GM23338 (cell line): ENCODE data around the gene STARD8.

ENCODE experiments used
- CREB1 ChIP-seq: fragments of 250-450 bp; sonication (Bioruptor Pico); IDR thresholded peaks from 2 replicates; pipeline ENCODE4 v1.5.0; 2020; ENCODE audit warnings: low read depth, mild to moderate bottlenecking, moderate library complexity
- CTCF ChIP-seq, 2 experiments: fragments of 200-600 bp in 1 of 2; sonication (generic) in 1 of 2; conservative IDR thresholded peaks; 2 replicates each; pipeline versions ENCODE4 v1.5.1 to v1.6.1; 2016 to 2017; ENCODE audit warnings: antibody characterized with exemption in 2 of 2, low read depth in 2 of 2, mild to moderate bottlenecking in 2 of 2, moderate library complexity in 1 of 2
- EZH2 ChIP-seq: fragments of 200-600 bp; sonication (generic); IDR thresholded peaks from one replicate; pipeline ENCODE4 v1.8.0; 2017; ENCODE audit warnings: antibody characterized with exemption, mild to moderate bottlenecking, low read depth; ENCODE audit not compliant: unreplicated experiment
- EZH2phosphoT487 ChIP-seq: fragments of 200-600 bp; sonication (generic); IDR thresholded peaks from one replicate; pipeline ENCODE4 v1.8.1; 2018; ENCODE audit warnings: antibody characterized with exemption; ENCODE audit not compliant: unreplicated experiment
- JUNB ChIP-seq: IDR thresholded peaks from one replicate; pipeline ENCODE4 v1.6.1; 2016; ENCODE audit warnings: antibody characterized with exemption; ENCODE audit not compliant: unreplicated experiment
- POLR2AphosphoS5 ChIP-seq: IDR thresholded peaks from 2 replicates; pipeline ENCODE4 v1.6.1; 2016; ENCODE audit warnings: antibody characterized with exemption, low read depth
- ZNF114 ChIP-seq: fragments of 250-450 bp; sonication (Bioruptor Pico); IDR thresholded peaks from 2 replicates; pipeline ENCODE4 v1.5.0; 2020; ENCODE audit warnings: mild to moderate bottlenecking, moderate library complexity
- ZNF331 ChIP-seq: fragments of 250-450 bp; sonication (Bioruptor Pico); IDR thresholded peaks from 2 replicates; pipeline ENCODE4 v1.5.0; 2020; ENCODE audit warnings: low read depth, mild to moderate bottlenecking, moderate library complexity
- TF ChIP-seq, protein P1 (sequence below): IDR thresholded peaks from one replicate; pipeline ENCODE4 v1.6.1; 2018; ENCODE audit warnings: antibody characterized with exemption; ENCODE audit not compliant: unreplicated experiment

DNA sequence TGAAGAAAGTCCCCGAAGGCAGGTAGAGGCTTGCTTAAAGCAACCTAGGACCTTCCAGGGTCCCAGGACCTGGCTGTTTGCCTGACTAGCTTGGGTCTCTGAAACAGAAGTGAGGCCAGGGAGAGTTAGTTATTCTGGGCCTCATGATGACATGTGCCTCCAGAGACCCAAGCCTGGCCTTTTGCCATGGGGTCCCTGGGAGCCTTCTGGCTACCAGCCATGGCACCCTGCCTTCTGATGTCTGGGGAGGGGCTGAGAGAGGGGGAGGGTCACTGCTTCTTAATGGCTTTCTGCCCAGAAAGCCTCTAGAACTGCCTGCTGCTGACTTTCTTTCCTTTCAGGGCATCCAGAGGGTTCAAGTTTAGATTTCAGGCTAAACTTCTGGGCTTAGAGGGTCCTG, 1.0 kb upstream of the STARD8 start:
- no peak for TF ChIP-seq CTCF (conservative IDR thresholded peaks at IDR 0.05; ENCODE audit: low read depth in 2 of 2)
- TF ChIP-seq EZH2: no peak
- TF ChIP-seq POLR2AphosphoS5: no peak
- TF ChIP-seq EZH2phosphoT487: no peak
- no peak for TF ChIP-seq JUNB
- TF ChIP-seq, protein P1, sequence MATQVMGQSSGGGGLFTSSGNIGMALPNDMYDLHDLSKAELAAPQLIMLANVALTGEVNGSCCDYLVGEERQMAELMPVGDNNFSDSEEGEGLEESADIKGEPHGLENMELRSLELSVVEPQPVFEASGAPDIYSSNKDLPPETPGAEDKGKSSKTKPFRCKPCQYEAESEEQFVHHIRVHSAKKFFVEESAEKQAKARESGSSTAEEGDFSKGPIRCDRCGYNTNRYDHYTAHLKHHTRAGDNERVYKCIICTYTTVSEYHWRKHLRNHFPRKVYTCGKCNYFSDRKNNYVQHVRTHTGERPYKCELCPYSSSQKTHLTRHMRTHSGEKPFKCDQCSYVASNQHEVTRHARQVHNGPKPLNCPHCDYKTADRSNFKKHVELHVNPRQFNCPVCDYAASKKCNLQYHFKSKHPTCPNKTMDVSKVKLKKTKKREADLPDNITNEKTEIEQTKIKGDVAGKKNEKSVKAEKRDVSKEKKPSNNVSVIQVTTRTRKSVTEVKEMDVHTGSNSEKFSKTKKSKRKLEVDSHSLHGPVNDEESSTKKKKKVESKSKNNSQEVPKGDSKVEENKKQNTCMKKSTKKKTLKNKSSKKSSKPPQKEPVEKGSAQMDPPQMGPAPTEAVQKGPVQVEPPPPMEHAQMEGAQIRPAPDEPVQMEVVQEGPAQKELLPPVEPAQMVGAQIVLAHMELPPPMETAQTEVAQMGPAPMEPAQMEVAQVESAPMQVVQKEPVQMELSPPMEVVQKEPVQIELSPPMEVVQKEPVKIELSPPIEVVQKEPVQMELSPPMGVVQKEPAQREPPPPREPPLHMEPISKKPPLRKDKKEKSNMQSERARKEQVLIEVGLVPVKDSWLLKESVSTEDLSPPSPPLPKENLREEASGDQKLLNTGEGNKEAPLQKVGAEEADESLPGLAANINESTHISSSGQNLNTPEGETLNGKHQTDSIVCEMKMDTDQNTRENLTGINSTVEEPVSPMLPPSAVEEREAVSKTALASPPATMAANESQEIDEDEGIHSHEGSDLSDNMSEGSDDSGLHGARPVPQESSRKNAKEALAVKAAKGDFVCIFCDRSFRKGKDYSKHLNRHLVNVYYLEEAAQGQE: no peak
- TF ChIP-seq ZNF114: no peak
- no peak for TF ChIP-seq ZNF331 (CRISPR knock-in tag)
- no peak for TF ChIP-seq CREB1 (CRISPR knock-in tag)
